Measurements from ENCODE around the gene AK3. TPM values are rescaled to one million over a fixed set of nuclear protein-coding genes. Genes with fewer than 3 reads are reported as not detected.
"Not testable (repeated sequence)": the region's sequence is repeated elsewhere in the genome, so short reads cannot be mapped to it uniquely, and the experiment has no call there.

AK3 gene
- polyA plus RNA-seq (2013, experiment 1 of 2), result 30.0 TPM
- 35.9 TPM for polyA plus RNA-seq (2013, experiment 2 of 2)

DNA sequence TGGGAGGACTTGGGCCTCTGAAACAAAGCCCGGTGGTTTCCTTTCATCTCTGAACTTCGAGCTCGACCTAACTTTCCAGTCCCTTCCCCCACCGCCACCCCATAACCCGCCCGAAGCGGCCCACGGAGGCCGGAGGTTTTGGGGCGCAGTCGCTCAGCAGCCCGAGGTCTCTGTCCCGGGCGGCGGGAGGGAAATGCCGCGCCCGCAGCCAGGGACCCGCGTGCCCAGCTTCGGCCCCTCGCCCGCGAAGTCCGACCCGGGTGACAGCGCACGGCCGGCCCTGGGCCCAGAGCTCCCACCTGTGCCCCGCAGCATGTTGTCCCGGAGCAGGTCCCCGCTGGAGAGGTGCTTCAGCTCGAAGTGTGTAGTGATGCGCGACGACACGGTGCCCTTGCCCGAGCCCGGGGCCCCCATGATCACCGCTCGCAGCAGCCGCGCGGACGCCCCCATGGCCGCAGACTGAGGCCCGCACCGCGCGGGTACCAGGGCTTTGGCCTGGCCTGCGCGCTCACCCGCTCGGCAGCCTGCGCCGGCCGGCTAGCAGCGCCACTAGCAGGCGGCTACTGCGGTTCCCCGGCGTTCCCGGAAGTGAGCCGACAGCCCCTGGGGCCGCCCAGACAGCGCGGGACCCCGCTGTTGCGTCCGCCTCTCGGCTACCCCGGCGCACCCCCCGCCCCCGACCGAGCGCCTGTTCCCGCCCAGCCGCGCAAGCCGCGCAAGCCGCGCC lies at the start of gene AK3:
TSS of gene AK3 (minus strand) at position 565 of the 727 bp plus-strand sequence. CDS start at position 450, 115 bp downstream.
- peaks cover 12% of the 10 kb centered on the region for H3K4me1 ChIP-seq (ENCODE audit: insufficient read depth, low read length)
- H3K9me3 ChIP-seq (ENCODE audit: insufficient read depth, low read depth, low read length), result no peaks in the 10 kb centered on the region
- peak within 1 kb of the TSS; percentile 85; the same call in 1 of the 2 replicates for H3K27ac ChIP-seq (ENCODE audit: low read depth, low read length)
- no peaks in the 10 kb centered on the region for H3K36me3 ChIP-seq (ENCODE audit: insufficient read depth, low read length)
- H3K4me3 ChIP-seq (ENCODE audit: low read length), result peak within 1 kb of the TSS; percentile 76
- under 1% methylated on average over 84 of the region's 84 CpGs for WGBS
- H3K27me3 ChIP-seq (ENCODE audit: insufficient read depth, low read length), result no peaks in the 10 kb centered on the region
- peak within 1 kb of the TSS; percentile 78 for H3K9ac ChIP-seq (ENCODE audit: low read depth, low read length)

DNA sequence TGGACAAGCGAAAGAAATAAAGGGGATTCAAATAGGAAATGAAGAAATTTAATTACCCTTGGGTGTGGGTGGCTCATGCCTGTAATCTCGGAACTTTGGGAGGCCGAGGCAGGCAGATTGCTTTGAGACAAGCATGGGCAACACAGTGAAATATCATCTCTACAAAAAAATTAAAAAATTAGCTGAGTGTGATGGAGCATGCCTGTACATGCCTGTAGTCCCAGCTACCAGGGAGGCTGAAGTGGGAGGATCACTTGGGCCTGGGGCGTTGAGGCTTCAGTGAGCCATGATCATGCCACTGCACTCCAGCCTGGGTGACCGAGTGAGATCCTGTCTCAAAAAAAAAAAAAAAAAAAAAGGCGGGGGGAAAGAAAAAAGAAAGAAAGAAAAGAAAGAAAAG lies 47.7 kb upstream of the AK3 start:
- 82% methylated on average over 5 of the region's 6 CpGs for WGBS
- H3K4me1 ChIP-seq (ENCODE audit: insufficient read depth, low read length), result peaks cover 5% of the 10 kb centered on the region; the same call in 1 of the 2 replicates
- H3K27me3 ChIP-seq (ENCODE audit: insufficient read depth, low read length), result no peaks in the 10 kb centered on the region
- H3K27ac ChIP-seq (ENCODE audit: low read depth, low read length), result no peak overlapping the region
- no peak overlapping the region for H3K9ac ChIP-seq (ENCODE audit: low read depth, low read length)
- no peaks in the 10 kb centered on the region for H3K9me3 ChIP-seq (ENCODE audit: insufficient read depth, low read depth, low read length)
- H3K4me3 ChIP-seq (ENCODE audit: low read length), result no peak overlapping the region
- H3K36me3 ChIP-seq (ENCODE audit: insufficient read depth, low read length), result no peaks in the 10 kb centered on the region

DNA sequence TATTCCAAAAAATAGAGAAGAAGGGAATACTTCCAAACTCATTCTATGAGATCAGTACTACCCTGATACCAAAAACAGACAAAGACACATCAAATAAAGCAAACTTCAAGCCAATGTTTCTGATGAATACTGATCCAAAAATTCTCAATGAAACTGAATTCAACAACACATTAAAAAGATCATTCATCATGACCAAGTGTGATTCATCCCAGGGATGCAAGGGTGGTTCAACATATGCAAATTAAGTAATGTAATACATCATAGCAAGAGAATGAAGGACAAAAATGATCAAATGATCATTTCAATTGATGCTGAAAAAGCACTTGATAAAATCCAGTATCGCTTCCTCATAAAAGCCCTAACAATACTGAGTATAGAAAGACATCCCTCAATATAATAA lies 46.9 kb upstream of the AK3 start:
- no peaks in the 10 kb centered on the region for H3K27me3 ChIP-seq (ENCODE audit: insufficient read depth, low read length)
- no peaks in the 10 kb centered on the region for H3K9me3 ChIP-seq (ENCODE audit: insufficient read depth, low read depth, low read length)
- H3K4me3 ChIP-seq (ENCODE audit: low read length), result no peak overlapping the region
- 92% methylated on average over 1 of the region's 1 CpG for WGBS
- H3K36me3 ChIP-seq (ENCODE audit: insufficient read depth, low read length), result no peaks in the 10 kb centered on the region
- H3K9ac ChIP-seq (ENCODE audit: low read depth, low read length), result no peak overlapping the region
- H3K27ac ChIP-seq (ENCODE audit: low read depth, low read length), result no peak overlapping the region
- H3K4me1 ChIP-seq (ENCODE audit: insufficient read depth, low read length), result peaks cover 5% of the 10 kb centered on the region; the same call in 1 of the 2 replicates

- Histone ChIP-seq H3K9me3 (ENCODE audit: insufficient read depth, low read depth, low read length) (no peaks in the 10 kb centered on the region), H3K4me3 (ENCODE audit: low read length) (no peak overlapping the region), H3K27me3 (ENCODE audit: insufficient read depth, low read length) (no peaks in the 10 kb centered on the region), H3K27ac (ENCODE audit: low read depth, low read length) (no peak overlapping the region), H3K36me3 (ENCODE audit: insufficient read depth, low read length) (no peaks in the 10 kb centered on the region), H3K9ac (ENCODE audit: low read depth, low read length) (no peak overlapping the region), H3K4me1 (ENCODE audit: insufficient read depth, low read length) (peaks cover 5% of the 10 kb centered on the region; the same call in 1 of the 2 replicates)
- 97% methylated on average over 4 of the region's 4 CpGs for WGBS
Observed at GRCh38 chr9:4786599-4786998, 45.6 kb upstream of the AK3 start.

- no peaks in the 10 kb centered on the region for H3K9me3 ChIP-seq (ENCODE audit: insufficient read depth, low read depth, low read length)
- no peak overlapping the region for H3K9ac ChIP-seq (ENCODE audit: low read depth, low read length)
- H3K27ac ChIP-seq (ENCODE audit: low read depth, low read length), result no peak overlapping the region
- no peaks in the 10 kb centered on the region for H3K36me3 ChIP-seq (ENCODE audit: insufficient read depth, low read length)
- peaks cover 5% of the 10 kb centered on the region; the same call in 1 of the 2 replicates for H3K4me1 ChIP-seq (ENCODE audit: insufficient read depth, low read length)
- H3K27me3 ChIP-seq (ENCODE audit: insufficient read depth, low read length), result no peaks in the 10 kb centered on the region
- no peak overlapping the region for H3K4me3 ChIP-seq (ENCODE audit: low read length)
- no CpG with 5 or more reads among the region's 2 CpGs for WGBS
Observed at GRCh38 chr9:4784403-4784802, 43.4 kb upstream of the AK3 start.

DNA sequence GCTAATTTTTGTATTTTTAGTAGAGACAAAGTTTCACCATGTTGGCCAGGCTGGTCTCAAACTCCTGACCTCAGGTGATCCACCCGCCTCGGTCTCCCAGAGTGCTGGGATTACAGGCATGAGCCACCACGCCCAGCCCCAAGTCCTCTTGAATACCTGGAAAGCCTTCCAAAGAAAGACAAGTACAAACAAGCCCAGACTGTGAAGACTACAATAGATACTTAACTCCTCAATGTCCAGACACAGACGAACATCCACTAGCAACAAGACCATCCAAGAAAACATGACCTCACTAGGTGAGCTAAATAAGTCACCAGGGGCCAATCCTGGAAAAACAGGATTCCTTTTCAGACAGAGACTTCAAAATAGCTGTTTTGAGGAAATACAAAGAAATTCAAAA lies 42.2 kb upstream of the AK3 start:
- H3K4me3 ChIP-seq (ENCODE audit: low read length); H3K36me3 ChIP-seq (ENCODE audit: insufficient read depth, low read length); H3K9ac ChIP-seq (ENCODE audit: low read depth, low read length); H3K27ac ChIP-seq (ENCODE audit: low read depth, low read length); H3K4me1 ChIP-seq (ENCODE audit: insufficient read depth, low read length); H3K27me3 ChIP-seq (ENCODE audit: insufficient read depth, low read length); H3K9me3 ChIP-seq (ENCODE audit: insufficient read depth, low read depth, low read length): not testable (repeated sequence)
- WGBS, result 89% methylated on average over 4 of the region's 4 CpGs

- Histone ChIP-seq H3K9ac (ENCODE audit: low read depth, low read length) (no peak overlapping the region), H3K27ac (ENCODE audit: low read depth, low read length) (no peak overlapping the region), H3K36me3 (ENCODE audit: insufficient read depth, low read length) (no peaks in the 10 kb centered on the region), H3K9me3 (ENCODE audit: insufficient read depth, low read depth, low read length) (no peaks in the 10 kb centered on the region), H3K27me3 (ENCODE audit: insufficient read depth, low read length) (no peaks in the 10 kb centered on the region), H3K4me1 (ENCODE audit: insufficient read depth, low read length) (peaks cover 5% of the 10 kb centered on the region; the same call in 1 of the 2 replicates), H3K4me3 (ENCODE audit: low read length) (no peak overlapping the region)
- WGBS, result 90% methylated on average over 2 of the region's 2 CpGs
Observed at GRCh38 chr9:4781408-4781807, 40.4 kb upstream of the AK3 start.

DNA sequence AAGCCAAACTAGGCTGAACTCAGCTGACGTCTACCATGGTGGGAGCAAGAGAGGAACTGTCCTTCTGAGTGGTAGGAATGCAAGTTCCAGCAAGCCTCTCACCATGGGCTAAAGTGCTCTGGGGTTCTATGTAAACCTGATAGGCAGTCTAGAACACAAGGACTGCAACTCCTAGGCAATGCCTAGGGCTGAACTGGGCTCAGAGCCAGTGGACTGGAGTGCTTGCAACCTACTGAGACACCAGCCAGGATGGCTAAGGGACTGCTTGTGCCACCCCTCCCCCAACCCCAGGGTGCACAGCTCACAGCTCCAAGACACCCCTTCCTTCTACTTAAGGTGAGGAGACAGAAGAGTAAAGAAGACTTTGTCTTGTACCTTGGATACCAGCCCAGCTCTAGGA lies 39.6 kb upstream of the AK3 start:
- WGBS, result 97% methylated on average over 1 of the region's 1 CpG
- Histone ChIP-seq H3K4me1 (ENCODE audit: insufficient read depth, low read length) (peaks cover 5% of the 10 kb centered on the region; the same call in 1 of the 2 replicates), H3K27ac (ENCODE audit: low read depth, low read length) (no peak overlapping the region), H3K4me3 (ENCODE audit: low read length) (no peak overlapping the region), H3K9me3 (ENCODE audit: insufficient read depth, low read depth, low read length) (no peaks in the 10 kb centered on the region), H3K36me3 (ENCODE audit: insufficient read depth, low read length) (no peaks in the 10 kb centered on the region), H3K27me3 (ENCODE audit: insufficient read depth, low read length) (no peaks in the 10 kb centered on the region), H3K9ac (ENCODE audit: low read depth, low read length) (no peak overlapping the region)

DNA sequence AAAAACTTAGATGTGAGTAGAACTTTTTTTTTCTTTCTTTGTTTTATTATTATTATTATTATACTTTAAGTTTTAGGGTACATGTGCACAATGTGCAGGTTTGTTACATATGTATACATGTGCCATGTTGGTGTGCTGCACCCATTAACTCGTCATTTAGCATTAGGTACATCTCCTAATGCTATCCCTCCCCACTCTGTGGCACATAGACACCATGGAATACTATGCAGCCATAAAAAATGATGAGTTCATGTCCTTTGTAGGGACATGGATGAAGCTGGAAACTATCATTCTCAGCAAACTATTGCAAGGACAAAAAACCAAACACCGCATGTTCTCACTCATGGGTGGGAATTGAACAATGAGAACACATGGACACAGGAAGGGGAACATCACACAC lies 34.0 kb upstream of the AK3 start:
- 100% methylated on average over 1 of the region's 2 CpGs for WGBS
- H3K27me3 ChIP-seq (ENCODE audit: insufficient read depth, low read length); H3K4me1 ChIP-seq (ENCODE audit: insufficient read depth, low read length); H3K4me3 ChIP-seq (ENCODE audit: low read length); H3K9ac ChIP-seq (ENCODE audit: low read depth, low read length); H3K9me3 ChIP-seq (ENCODE audit: insufficient read depth, low read depth, low read length); H3K27ac ChIP-seq (ENCODE audit: low read depth, low read length); H3K36me3 ChIP-seq (ENCODE audit: insufficient read depth, low read length): not testable (repeated sequence)

DNA sequence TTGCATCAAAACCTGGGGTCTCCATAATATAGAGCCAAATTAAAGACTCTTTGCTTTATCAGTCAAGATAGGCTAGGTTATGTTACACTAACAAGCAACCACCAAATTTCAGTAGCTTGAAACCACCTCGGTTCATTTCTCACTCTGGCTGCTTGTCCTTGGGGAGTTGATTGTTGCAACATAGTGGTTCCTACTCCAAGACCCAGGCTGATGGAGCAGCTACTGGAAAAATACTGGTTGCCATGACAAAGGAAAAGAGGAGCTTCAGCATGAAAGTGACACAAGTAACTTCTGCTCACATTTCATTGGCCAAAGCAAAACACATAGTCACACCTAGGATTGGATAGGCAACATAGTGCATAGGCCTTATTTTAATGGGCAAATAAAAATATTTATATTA lies 33.2 kb upstream of the AK3 start:
- WGBS, result 91% methylated on average over 1 of the region's 1 CpG
- no peaks in the 10 kb centered on the region for H3K36me3 ChIP-seq (ENCODE audit: insufficient read depth, low read length)

DNA sequence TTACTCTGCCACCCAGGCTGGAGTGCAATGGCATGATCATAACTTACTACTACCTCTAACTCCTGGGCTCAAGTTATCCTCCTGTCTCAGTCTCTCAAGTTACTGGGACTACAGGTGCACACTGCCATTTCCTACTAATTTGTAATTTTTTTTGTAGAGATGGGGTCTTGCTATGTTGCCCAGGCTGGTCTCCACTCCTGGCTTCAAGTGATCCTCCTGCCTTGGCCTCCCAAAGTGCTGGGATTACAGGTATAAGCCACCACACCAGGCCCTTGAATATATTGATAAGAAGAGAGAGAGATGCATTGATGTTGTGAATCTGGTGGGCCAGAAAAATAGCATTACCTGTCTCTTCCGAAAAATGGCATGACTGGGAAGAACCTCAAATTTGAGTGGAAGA lies 30.8 kb upstream of the AK3 start:
- H3K4me3 ChIP-seq (ENCODE audit: low read length), result no peak overlapping the region
- no peak overlapping the region for H3K9ac ChIP-seq (ENCODE audit: low read depth, low read length)
- no peak overlapping the region for H3K27ac ChIP-seq (ENCODE audit: low read depth, low read length)
- 96% methylated on average over 1 of the region's 1 CpG for WGBS
- no peaks in the 10 kb centered on the region for H3K36me3 ChIP-seq (ENCODE audit: insufficient read depth, low read length)
- no peaks in the 10 kb centered on the region for H3K27me3 ChIP-seq (ENCODE audit: insufficient read depth, low read length)
- H3K4me1 ChIP-seq (ENCODE audit: insufficient read depth, low read length), result no peaks in the 10 kb centered on the region
- no peaks in the 10 kb centered on the region for H3K9me3 ChIP-seq (ENCODE audit: insufficient read depth, low read depth, low read length)

More for the DNA sequence above, 33.2 kb upstream of the AK3 start:
- Histone ChIP-seq H3K4me1 (ENCODE audit: insufficient read depth, low read length) (no peaks in the 10 kb centered on the region), H3K27ac (ENCODE audit: low read depth, low read length) (no peak overlapping the region), H3K4me3 (ENCODE audit: low read length) (no peak overlapping the region), H3K9me3 (ENCODE audit: insufficient read depth, low read depth, low read length) (no peaks in the 10 kb centered on the region), H3K27me3 (ENCODE audit: insufficient read depth, low read length) (no peaks in the 10 kb centered on the region), H3K9ac (ENCODE audit: low read depth, low read length) (no peak overlapping the region)

Measured in HUES64 (cell line).